Sigmoid colon (tissue), 7 donors: Measurements from ENCODE around the gene SYNDIG1. TPM values are rescaled to one million over a fixed set of nuclear protein-coding genes. Genes with fewer than 3 reads are reported as not detected.

Source experiments
- DNase-seq: peaks from one replicate; pipeline ENCODE4 v3.0.0-alpha.2; 2019
- H3K27ac ChIP-seq, 4 donors: fragments of 200-600 bp; sonication (generic); one replicate each; pipeline ENCODE4 v1.5.1; 2016 to 2019; ENCODE audit warnings: mild to moderate bottlenecking in 1 of 4
- H3K27me3 ChIP-seq, 3 donors: fragments of 200-600 bp; sonication (generic); one replicate each; pipeline ENCODE4 v1.5.1; 2019; ENCODE audit warnings: mild to moderate bottlenecking in 1 of 3
- H3K36me3 ChIP-seq, 4 donors: fragments of 200-600 bp; sonication (generic); one replicate each; pipeline ENCODE4 v1.5.1; 2016 to 2019
- H3K4me1 ChIP-seq, 4 donors: fragments of 200-600 bp; sonication (generic); one replicate each; pipeline ENCODE4 v1.5.1; 2017 to 2019
- H3K4me3 ChIP-seq, 4 donors: fragments of 200-600 bp; sonication (generic); one replicate each; pipeline ENCODE4 v1.5.1; 2017 to 2019; ENCODE audit warnings: mild to moderate bottlenecking in 2 of 4, moderate library complexity in 1 of 4
- H3K9me3 ChIP-seq, 4 donors: fragments of 200-600 bp in 3 of 4; sonication (generic) in 3 of 4; one replicate each; pipeline versions ENCODE4 v1.5.1 to v1.6.1; 2013 to 2019
- EP300 ChIP-seq, 4 donors: sonication (generic); formaldehyde crosslinking; IDR thresholded peaks; one replicate each; pipeline ENCODE4 v1.6.1; 2017; ENCODE audit warnings: antibody characterized with exemption in 4 of 4
- POLR2A ChIP-seq, 2 donors: fragments of 450-650 bp; IDR thresholded peaks; one replicate each; pipeline ENCODE4 v1.6.1; 2016; ENCODE audit warnings: antibody characterized with exemption in 2 of 2, mild to moderate bottlenecking in 2 of 2, moderate library complexity in 2 of 2
- POLR2AphosphoS5 ChIP-seq, 4 donors: sonication (generic); formaldehyde crosslinking; IDR thresholded peaks; one replicate each; pipeline ENCODE4 v1.6.1; 2017; ENCODE audit warnings: antibody characterized with exemption in 4 of 4
- WGBS, 2 donors: extraction: QIAGEN DNeasy Blood & Tissue Kit; methylation state at CpG; one replicate each; pipeline ENCODE4 v1.1.7; 2013; 5-methylcytosine and 5-hydroxymethylcytosine counted together
- intact Hi-C: fragments of 100-400 bp; cut with DNase I; formaldehyde crosslinking; loops from one replicate; pipeline ENCODE4 v1.15.1; 2023
- polyA plus RNA-seq, 3 donors: library from polyadenylated mRNA; stranded (reverse); fragments of 200-250 nt; gene quantifications; one replicate each; pipeline ENCODE4 v1.2.3, GENCODE V29; 2013
- total RNA-seq, 4 donors: library from RNA; depleted of rRNA; stranded (reverse); fragments of >200 nt; gene quantifications; one replicate each; pipeline ENCODE4 v1.1.0, GENCODE V29; 2016
- TF ChIP-seq, protein P1 (sequence below), 4 experiments: fragments of 450-650 bp in 3 of 4; fragments of 200-600 bp in 1 of 4; IDR thresholded peaks; one replicate each; pipeline ENCODE4 v1.5.1; 2016 to 2019; ENCODE audit warnings: antibody characterized with exemption in 4 of 4, mild to moderate bottlenecking in 3 of 4, moderate library complexity in 2 of 4
- donor health status: healthy with polysubstance abuse.
- donor health status: Bipolar disorder and iron deficiency.
- donor health status: healthy.

SYNDIG1 gene
- total and polyA plus RNA-seq, 7 donors = 0.16 to 0.69 (median 0.36) TPM; not detected in 2

DNA sequence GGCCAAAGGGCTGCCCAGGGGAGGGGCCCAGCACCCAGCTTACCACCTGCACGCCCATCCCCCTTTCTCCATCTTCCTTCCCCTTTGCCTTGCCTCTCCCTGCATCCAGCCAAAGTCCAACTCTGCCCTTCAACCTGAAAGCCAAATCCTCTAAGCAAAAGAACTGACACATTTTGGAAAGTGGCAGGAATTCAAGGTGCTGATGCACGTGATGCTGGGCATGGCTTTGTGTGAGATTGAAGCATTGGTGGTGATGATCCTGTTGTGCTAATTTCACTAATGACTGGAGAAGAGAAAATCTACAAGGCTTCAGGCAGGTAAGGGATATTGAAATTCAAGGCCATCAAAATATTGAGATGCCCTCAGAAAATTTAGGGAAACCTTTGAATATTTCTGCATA, 23.3 kb downstream of the SYNDIG1 start:
- H3K27me3 ChIP-seq = no peaks in the 10 kb centered on the region
- no peaks in the 10 kb centered on the region for H3K4me1 ChIP-seq
- no peak overlapping the region for H3K27ac ChIP-seq
- WGBS, 2 donors = 78 to 92% methylated on average over 2 of the region's 2 CpGs
- H3K36me3 ChIP-seq = no peaks in the 10 kb centered on the region
- no peaks in the 10 kb centered on the region for H3K9me3 ChIP-seq
- no peak overlapping the region for H3K4me3 ChIP-seq
- intact Hi-C loops = no loop called here
- no peak for TF ChIP-seq EP300 (IDR thresholded peaks at IDR 0.05)
- TF ChIP-seq POLR2A (IDR thresholded peaks at IDR 0.05) = no peak
- TF ChIP-seq, protein P1, sequence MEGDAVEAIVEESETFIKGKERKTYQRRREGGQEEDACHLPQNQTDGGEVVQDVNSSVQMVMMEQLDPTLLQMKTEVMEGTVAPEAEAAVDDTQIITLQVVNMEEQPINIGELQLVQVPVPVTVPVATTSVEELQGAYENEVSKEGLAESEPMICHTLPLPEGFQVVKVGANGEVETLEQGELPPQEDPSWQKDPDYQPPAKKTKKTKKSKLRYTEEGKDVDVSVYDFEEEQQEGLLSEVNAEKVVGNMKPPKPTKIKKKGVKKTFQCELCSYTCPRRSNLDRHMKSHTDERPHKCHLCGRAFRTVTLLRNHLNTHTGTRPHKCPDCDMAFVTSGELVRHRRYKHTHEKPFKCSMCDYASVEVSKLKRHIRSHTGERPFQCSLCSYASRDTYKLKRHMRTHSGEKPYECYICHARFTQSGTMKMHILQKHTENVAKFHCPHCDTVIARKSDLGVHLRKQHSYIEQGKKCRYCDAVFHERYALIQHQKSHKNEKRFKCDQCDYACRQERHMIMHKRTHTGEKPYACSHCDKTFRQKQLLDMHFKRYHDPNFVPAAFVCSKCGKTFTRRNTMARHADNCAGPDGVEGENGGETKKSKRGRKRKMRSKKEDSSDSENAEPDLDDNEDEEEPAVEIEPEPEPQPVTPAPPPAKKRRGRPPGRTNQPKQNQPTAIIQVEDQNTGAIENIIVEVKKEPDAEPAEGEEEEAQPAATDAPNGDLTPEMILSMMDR (IDR thresholded peaks at IDR 0.05) = no peak
- no peak for TF ChIP-seq POLR2AphosphoS5 (IDR thresholded peaks at IDR 0.05)
- DNase-seq = no peak

DNA sequence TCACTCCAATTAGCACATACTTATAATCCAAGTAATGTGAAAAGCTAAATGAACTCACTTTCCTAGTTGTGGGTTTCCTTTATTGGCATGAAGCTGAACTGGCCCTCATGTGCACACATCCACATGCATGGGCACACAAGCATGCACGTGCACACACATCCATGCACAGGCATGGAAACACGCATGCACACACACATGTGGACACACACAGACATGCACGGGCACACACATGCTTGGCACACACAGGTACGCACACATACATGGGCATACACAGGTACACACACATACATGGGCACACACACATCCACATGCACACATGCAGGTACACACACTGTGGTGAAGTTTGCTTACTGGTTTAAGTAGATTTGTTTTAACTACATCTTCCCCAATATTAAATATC, 23.8 kb downstream of the SYNDIG1 start:
- no peak for DNase-seq
- no peaks in the 10 kb centered on the region for H3K9me3 ChIP-seq
- H3K27me3 ChIP-seq = no peaks in the 10 kb centered on the region
- no peaks in the 10 kb centered on the region for H3K4me1 ChIP-seq
- H3K36me3 ChIP-seq = no peaks in the 10 kb centered on the region
- H3K4me3 ChIP-seq = no peak overlapping the region
- TF ChIP-seq EP300 (IDR thresholded peaks at IDR 0.05) (no peak), POLR2AphosphoS5 (IDR thresholded peaks at IDR 0.05) (no peak), POLR2A (IDR thresholded peaks at IDR 0.05) (no peak)
- TF ChIP-seq, protein P1 (IDR thresholded peaks at IDR 0.05) = no peak
- intact Hi-C loops = no loop called here
- H3K27ac ChIP-seq = no peak overlapping the region
- 91 to 96% methylated on average over 4 of the region's 4 CpGs for WGBS, 2 donors

DNA sequence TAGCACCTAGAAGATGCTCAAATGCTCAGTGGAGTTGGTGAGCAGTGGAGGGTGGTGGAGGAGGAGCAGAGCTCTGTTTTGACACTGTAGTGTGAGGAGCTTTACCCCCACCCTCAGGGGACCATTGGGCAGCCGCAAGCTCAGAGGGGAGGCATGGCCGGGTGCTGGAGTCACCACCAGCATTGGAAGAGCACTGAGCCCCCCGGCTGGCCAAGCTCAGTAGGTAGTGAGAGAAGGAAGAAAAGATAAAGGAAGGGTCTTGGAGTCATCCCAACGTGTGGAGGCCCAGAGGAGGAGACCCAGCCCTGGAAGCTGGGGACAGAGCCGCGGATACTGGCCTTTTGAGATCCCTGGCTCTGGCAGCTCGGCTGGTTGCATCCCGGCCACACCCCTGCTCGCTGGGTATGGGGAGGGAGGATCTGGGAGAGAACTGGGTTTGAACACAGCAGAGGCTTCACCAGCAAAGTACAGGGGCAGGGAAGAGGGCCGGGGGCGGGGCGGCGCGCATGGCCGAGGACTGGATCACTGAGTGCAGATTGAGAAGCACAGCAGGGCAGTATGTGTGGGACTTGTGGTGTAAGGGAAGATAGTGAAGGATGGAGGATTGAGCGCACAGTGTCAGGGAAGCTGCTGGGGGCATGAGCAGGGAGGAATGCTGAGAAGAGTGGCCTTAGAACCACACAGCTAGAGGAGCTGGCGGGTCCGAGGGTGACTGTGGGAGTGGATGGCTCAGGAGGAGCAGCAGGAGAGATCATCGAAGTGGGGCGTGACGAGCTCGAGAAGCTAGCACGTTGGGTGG, 24.4 kb downstream of the SYNDIG1 start:
- Histone ChIP-seq H3K9me3 (no peaks in the 10 kb centered on the region), H3K4me1 (no peaks in the 10 kb centered on the region), H3K27ac (no peak overlapping the region), H3K4me3 (no peak overlapping the region), H3K36me3 (no peaks in the 10 kb centered on the region), H3K27me3 (no peaks in the 10 kb centered on the region)
- intact Hi-C loops = no loop called here
- 90 to 91% methylated on average over 23 of the region's 23 CpGs for WGBS, 2 donors
- peak; percentile 53 for DNase-seq
- no peak for TF ChIP-seq POLR2A (IDR thresholded peaks at IDR 0.05)
- TF ChIP-seq POLR2AphosphoS5 (IDR thresholded peaks at IDR 0.05) = no peak
- TF ChIP-seq, protein P1 (IDR thresholded peaks at IDR 0.05) = no peak
- TF ChIP-seq EP300 (IDR thresholded peaks at IDR 0.05) = no peak

DNA sequence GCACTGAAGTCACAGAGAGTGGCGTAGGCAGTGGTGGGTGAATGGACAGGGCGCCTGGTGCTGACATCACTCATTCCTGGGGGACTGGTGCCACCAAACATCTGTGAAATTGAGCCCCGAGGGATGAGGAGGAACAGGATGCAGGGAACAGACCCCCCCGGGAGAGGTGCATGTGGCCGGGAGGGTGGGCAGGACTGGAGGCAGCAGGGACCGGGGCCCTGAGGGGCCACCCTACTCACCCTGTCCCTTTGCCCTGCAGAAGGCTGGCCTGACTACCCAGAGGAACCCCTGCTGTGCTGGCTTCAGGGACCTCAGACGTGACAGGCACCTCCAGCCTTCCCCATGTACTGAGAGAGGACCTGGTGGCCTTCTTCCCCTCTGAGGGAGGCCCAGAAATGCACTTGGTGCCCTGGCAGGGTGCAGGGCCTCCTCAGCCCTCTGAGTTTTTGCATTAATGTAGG, 25.1 kb downstream of the SYNDIG1 start:
- H3K27me3 ChIP-seq = no peaks in the 10 kb centered on the region
- H3K27ac ChIP-seq = no peak overlapping the region
- H3K9me3 ChIP-seq = no peaks in the 10 kb centered on the region
- DNase-seq = peak; percentile 60
- TF ChIP-seq EP300 (IDR thresholded peaks at IDR 0.05) (no peak), POLR2AphosphoS5 (IDR thresholded peaks at IDR 0.05) (no peak), POLR2A (IDR thresholded peaks at IDR 0.05) (no peak)
- TF ChIP-seq, protein P1 (IDR thresholded peaks at IDR 0.05) = no peak
- WGBS, 2 donors = 90% methylated on average over 7 of the region's 7 CpGs
- intact Hi-C loops = no loop called here
- no peaks in the 10 kb centered on the region for H3K4me1 ChIP-seq
- no peak overlapping the region for H3K4me3 ChIP-seq
- no peaks in the 10 kb centered on the region for H3K36me3 ChIP-seq
